ENCODE measurements around the gene MZF1. TPM values are rescaled to one million over a fixed set of nuclear protein-coding genes. Genes with fewer than 3 reads are reported as not detected.

The MZF1 gene
- total and polyA plus RNA-seq, 5 donors, result 10.1 to 15.6 (median 12.0) TPM

DNA sequence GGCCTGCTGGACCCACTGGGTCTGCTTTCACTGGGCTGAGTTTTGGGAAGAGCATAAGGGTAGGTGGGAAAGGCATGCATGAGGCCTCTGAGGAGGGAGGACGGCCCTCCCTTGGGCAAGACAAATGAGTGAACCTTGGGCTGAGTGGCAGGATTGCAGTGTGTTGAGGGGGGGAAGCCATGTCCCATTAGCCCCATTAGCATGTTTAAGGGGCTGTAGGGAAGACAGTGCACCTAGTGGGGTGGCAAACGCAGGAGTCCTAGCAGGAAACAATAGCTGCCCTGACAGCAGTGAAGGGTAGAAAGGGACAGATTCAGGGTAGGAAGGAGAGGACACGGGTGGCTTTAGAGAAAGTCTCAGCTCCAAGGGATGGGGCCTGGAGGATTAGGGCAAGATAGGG lies 50.4 kb downstream of the MZF1 start:
- 75% methylated on average over 3 of the region's 3 CpGs for WGBS
- no peak for DNase-seq

DNA sequence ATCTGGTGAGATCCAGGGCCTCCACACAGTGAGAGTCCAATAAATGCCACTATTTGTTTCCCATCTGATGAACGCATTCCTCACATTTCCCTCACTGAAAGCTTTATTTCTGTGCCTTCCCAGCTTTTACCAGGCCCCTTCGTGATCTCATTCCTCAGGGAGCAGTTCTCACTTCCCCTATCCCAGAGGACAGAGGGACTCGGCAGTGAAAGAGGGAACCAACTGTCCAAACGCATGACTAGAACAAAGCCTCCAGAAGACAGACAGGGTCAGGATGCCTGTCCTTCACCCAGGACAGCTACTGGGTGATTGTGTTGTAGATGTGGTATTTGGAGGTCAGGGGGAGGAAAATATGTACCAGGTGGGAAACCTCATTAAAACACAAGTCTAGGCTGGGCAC lies 51.5 kb downstream of the MZF1 start:
- H3K27me3 ChIP-seq (ENCODE audit: control insufficient read depth, insufficient read depth), result no peaks in the 10 kb centered on the region
- H3K9me3 ChIP-seq (ENCODE audit: control insufficient read depth, low read length), result no peaks in the 10 kb centered on the region
- intact Hi-C loops (cut with DNase I), result no loop called here
- no peak overlapping the region for H3K27ac ChIP-seq (ENCODE audit: low read length)
- peaks cover 3% of the 10 kb centered on the region for H3K4me1 ChIP-seq (ENCODE audit: control insufficient read depth, insufficient read depth, low read length)
- DNase-seq (no peak), ATAC-seq (no peak)
- no peak overlapping the region for H3K4me3 ChIP-seq (ENCODE audit: low read length)
- 61% methylated on average over 4 of the region's 4 CpGs for WGBS

More for the DNA sequence above, 50.4 kb downstream of the MZF1 start:
- Histone ChIP-seq H3K9me3 (ENCODE audit: control insufficient read depth, low read length) (no peaks in the 10 kb centered on the region), H3K27ac (ENCODE audit: low read length) (no peak overlapping the region), H3K4me3 (ENCODE audit: low read length) (no peak overlapping the region), H3K4me1 (ENCODE audit: control insufficient read depth, insufficient read depth, low read length) (peaks cover 3% of the 10 kb centered on the region), H3K27me3 (ENCODE audit: control insufficient read depth, insufficient read depth) (no peaks in the 10 kb centered on the region)
- no peak for ATAC-seq
- intact Hi-C loops (cut with DNase I), result no loop called here

DNA sequence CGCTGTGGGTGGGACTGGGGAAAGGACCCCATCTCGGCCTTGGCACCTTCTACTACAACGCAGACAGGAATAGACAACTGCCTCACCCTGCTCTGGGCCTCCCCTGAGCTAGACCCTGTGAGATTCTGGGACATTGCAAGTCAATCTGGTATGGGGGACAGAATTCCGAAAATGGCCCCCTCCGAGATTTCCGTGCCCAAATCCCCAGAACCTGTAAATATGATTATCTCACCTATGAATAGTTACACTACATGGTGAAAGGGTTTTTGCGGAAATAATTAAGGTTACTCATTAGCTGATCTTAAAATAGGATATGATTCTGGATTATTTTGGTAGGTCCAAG lies 52.9 kb downstream of the MZF1 start:
- intact Hi-C loops (cut with DNase I), result no loop called here
- DNase-seq (no peak), ATAC-seq (no peak)

DNA sequence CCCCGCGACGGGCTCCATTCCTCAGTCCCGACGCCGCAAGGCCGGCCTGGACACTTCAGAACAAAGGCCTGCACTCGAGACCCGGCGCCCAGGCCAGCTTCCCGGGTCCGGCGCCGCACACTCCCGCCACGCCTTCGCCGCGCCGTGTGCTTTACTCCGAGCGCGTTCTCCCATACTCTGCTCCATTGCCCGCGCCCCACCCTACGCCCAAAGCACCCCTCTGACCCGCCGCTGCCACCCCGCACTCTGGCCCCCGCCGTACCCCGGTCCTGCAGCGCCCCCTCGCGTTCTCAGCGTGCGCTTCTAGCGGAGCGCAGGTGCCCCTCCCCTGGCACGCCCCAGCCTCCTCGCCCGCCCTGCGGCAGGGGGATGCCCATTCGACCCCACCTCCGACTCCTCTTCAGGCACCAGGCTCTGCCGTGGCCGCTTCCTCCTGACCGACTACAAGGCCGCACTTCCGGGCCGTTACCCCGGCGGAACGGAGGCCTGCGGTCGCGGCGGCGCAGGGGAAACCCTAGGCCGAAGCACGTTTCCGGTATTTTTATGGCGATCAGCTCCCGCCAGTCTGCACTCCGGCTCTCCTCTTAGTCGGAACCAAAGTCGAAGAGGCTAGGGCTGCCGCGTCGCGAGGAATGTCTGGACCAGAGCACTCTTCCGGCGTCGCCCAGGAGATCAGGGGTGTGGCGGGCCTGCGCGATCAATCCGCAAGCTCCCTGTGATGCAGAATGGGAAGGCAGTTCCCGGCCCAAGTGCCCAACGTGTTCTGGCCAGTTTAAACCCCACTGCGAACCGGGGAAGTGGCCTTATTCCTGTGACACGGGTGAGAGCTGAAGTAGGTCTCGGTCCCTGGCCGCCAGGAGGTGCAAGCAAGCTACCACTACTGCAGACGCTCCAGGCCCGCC lies 53.5 kb downstream of the MZF1 start, which contains the start of gene ZBTB45:
ZBTB45 (minus strand) TSS at position 456 of the 902 bp plus-strand sequence. CDS start 2,137 bp downstream, outside the sequence.
- WGBS, result under 1% methylated on average over 87 of the region's 87 CpGs
- no peaks in the 10 kb centered on the region for H3K9me3 ChIP-seq (ENCODE audit: control insufficient read depth, low read length)
- H3K27me3 ChIP-seq (ENCODE audit: control insufficient read depth, insufficient read depth), result no peaks in the 10 kb centered on the region
- ATAC-seq, result peak; percentile 91 to 92
- peak within 1 kb of the TSS; percentile 80 for H3K27ac ChIP-seq (ENCODE audit: low read length)
- peak within 1 kb of the TSS; percentile 45 for H3K4me3 ChIP-seq (ENCODE audit: low read length)
- DNase-seq, result peak; percentile 93 to 96 (median 96)
- intact Hi-C loops (cut with DNase I), result no loop called here
- peaks cover 3% of the 10 kb centered on the region for H3K4me1 ChIP-seq (ENCODE audit: control insufficient read depth, insufficient read depth, low read length)

More for the DNA sequence above, 52.9 kb downstream of the MZF1 start:
- Histone ChIP-seq H3K9me3 (ENCODE audit: control insufficient read depth, low read length) (no peaks in the 10 kb centered on the region), H3K4me1 (ENCODE audit: control insufficient read depth, insufficient read depth, low read length) (peaks cover 3% of the 10 kb centered on the region), H3K27me3 (ENCODE audit: control insufficient read depth, insufficient read depth) (no peaks in the 10 kb centered on the region), H3K4me3 (ENCODE audit: low read length) (peak overlapping the region; percentile 45), H3K27ac (ENCODE audit: low read length) (peak overlapping the region; percentile 80)
- 15% methylated on average over 7 of the region's 7 CpGs for WGBS

DNA sequence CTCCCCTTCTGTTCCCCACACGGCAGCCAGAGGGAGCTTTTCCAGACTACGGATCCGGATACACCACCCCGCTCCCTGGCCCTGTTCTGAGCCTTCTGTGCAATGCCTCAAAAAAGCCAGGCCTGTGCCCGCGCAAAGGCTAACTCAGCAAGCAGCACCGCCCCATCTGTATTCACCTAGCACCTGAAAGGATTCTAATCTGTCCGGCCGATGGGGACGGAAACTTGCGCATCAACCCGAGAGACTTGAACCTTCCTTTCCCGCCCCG lies 54.1 kb downstream of the MZF1 start:
- H3K4me1 ChIP-seq (ENCODE audit: control insufficient read depth, insufficient read depth, low read length), result peaks cover 3% of the 10 kb centered on the region
- peak; percentile 68 to 88 (median 80) for DNase-seq
- H3K27ac ChIP-seq (ENCODE audit: low read length), result peak overlapping the region; percentile 80
- under 1% methylated on average over 14 of the region's 14 CpGs for WGBS
- H3K4me3 ChIP-seq (ENCODE audit: low read length), result peak overlapping the region; percentile 45
- no peaks in the 10 kb centered on the region for H3K9me3 ChIP-seq (ENCODE audit: control insufficient read depth, low read length)
- intact Hi-C loops (cut with DNase I), result no loop called here
- peak; percentile 66 to 72 for ATAC-seq
- no peaks in the 10 kb centered on the region for H3K27me3 ChIP-seq (ENCODE audit: control insufficient read depth, insufficient read depth)

DNA sequence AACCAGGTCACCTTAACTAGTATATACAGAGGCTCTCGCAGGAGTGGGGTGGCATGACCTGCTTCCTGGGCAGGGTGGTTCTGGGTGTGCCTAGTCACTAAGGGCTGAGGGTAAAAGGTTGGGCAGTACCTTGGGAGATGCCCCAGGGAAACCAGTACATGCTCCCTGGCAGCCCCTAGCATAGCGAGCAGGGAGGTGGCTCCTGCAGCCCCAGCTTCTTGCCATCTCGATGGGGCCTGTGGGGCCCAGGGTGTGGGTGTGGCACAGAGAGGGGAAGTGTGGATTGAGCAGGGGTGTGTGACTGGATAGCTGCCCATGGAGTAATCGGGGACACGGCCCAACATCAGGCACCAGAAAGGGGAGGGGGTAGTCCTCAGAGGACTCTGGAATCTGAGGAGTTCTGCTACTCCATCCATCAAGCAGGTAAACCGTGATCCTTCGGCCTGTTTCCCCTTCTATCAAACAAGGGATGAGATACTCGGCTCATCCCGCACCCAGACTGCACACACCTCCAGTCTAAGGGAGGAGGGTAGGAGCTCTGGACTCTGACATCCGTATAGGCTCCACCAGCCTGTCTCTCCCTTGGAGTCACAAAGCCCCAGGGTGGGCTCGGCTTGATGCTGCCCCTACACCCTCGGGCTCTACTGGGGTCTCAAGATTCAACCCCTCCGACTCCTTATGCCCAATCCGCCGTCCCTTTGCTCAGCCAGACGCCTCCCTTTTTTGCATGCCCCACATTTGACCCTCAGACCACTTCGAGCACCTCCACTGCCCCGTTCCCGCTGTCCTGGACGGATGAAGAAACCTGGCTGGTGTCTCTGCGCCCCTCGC lies 54.7 kb downstream of the MZF1 start:
- peak in 2 of 3 donors; percentile 63 to 71 for DNase-seq
- ATAC-seq, result no peak
- intact Hi-C loops (cut with DNase I), result no loop called here

DNA sequence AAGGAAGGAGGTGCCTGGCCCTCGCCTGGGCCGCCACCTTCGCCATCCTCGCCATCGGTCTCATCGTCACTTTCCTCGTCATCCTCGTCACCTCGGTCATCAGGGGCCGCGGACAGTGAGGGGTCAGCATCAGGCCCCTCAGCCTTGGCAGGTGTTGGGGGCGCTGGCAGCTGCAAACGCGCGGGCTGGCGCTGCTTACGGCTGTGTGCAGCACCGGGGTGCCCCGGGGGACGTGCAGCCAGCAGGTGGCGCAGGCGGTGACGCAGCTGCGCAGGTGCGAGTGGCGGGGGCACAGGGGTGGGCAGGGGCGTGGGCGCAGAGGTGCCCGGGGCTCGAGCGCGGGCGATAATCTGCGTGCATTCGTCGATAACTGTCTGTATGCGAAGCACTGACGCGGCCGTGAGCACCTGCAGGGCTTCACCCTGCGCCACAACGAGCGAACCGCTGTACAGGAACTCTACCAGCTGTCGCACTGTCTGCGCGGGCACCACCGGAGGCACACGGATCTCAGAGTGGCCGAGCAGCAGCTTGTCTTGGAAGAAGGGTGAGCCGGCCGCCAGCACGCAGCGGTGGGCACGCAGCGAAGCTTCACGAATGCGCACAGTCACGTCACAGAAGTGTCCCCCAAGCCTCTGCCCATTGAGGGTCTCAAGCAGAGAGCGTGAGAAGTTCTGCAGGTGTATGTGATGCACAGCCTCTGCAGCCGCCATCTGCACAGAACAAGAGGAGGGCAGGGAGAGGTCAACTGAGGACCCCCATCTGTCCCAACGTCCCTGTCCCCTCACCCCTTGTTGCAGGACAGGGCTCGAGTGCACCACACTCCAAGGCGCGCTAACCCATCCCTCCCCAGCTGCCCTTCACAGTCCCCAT lies 55.9 kb downstream of the MZF1 start:
- DNase-seq, result peak in 2 of 3 donors; percentile 59 to 70
- Histone ChIP-seq H3K4me1 (ENCODE audit: control insufficient read depth, insufficient read depth, low read length) (peaks cover 3% of the 10 kb centered on the region), H3K4me3 (ENCODE audit: low read length) (no peak overlapping the region), H3K27me3 (ENCODE audit: control insufficient read depth, insufficient read depth) (no peaks in the 10 kb centered on the region), H3K9me3 (ENCODE audit: control insufficient read depth, low read length) (no peaks in the 10 kb centered on the region), H3K27ac (ENCODE audit: low read length) (no peak overlapping the region)
- intact Hi-C loops (cut with DNase I), result no loop called here
- WGBS, result 88% methylated on average over 65 of the region's 65 CpGs
- ATAC-seq, result no peak

More for the DNA sequence above, 54.7 kb downstream of the MZF1 start:
- H3K4me1 ChIP-seq (ENCODE audit: control insufficient read depth, insufficient read depth, low read length), result peaks cover 3% of the 10 kb centered on the region
- H3K27me3 ChIP-seq (ENCODE audit: control insufficient read depth, insufficient read depth), result no peaks in the 10 kb centered on the region
- H3K9me3 ChIP-seq (ENCODE audit: control insufficient read depth, low read length), result no peaks in the 10 kb centered on the region
- peak overlapping the region; percentile 80 for H3K27ac ChIP-seq (ENCODE audit: low read length)
- H3K4me3 ChIP-seq (ENCODE audit: low read length), result peak overlapping the region; percentile 45
- WGBS, result 11% methylated on average over 22 of the region's 22 CpGs

DNA sequence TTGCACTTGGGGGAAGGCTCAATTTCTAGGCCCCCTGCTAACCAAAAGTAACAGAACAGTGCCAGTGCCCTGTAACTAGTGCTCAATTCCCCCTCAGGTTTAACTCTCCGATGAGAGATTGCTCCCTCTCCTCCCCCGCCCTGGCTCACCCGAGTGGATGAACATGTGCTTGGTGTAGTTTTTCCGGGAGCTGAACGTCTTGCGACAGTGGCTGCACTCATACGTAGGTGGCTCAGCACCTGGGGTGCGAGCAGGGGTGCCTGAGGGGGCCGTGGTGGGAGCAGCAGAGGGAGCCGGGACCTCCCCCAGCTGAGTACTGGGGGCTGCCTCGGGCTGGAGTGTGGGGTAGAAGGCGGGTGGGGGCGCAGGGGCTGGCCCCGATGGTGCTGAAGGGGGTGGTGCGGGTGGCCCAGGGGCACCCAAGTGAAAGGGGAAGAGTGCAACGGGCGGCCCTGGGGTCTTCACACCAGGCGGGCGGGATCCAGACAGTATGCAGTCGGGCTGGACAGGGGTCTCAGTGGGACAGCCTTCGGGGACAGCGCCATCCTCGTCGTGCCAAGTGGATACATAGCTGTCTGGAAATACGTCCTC lies 56.8 kb downstream of the MZF1 start:
- WGBS, result 89% methylated on average over 25 of the region's 25 CpGs
- ATAC-seq (no peak), DNase-seq (no peak)
- no peak overlapping the region for H3K4me3 ChIP-seq (ENCODE audit: low read length)
- H3K27me3 ChIP-seq (ENCODE audit: control insufficient read depth, insufficient read depth), result no peaks in the 10 kb centered on the region
- intact Hi-C loops (cut with DNase I), result no loop called here
- H3K9me3 ChIP-seq (ENCODE audit: control insufficient read depth, low read length), result no peaks in the 10 kb centered on the region
- no peak overlapping the region for H3K27ac ChIP-seq (ENCODE audit: low read length)
- H3K4me1 ChIP-seq (ENCODE audit: control insufficient read depth, insufficient read depth, low read length), result peaks cover 3% of the 10 kb centered on the region

DNA sequence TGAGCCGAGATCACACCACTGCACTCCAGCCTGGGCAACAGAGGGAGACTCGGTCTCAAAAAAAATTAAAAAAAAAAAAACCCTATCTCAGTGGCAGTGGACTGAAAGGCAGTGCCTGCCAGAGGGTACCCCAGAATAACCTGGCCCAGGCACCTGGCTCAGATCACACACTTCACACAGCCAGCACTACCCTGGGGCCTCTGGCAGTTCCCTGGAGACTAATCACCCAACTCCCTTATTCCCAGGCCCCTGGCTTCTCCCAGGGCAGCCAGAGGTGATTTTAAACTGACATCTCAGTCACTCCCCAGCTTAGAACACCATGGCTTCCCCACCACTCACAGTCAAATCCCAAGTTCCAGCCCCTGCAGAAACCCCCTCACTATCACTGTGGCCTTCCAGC lies 57.9 kb downstream of the MZF1 start:
- H3K4me1 ChIP-seq (ENCODE audit: control insufficient read depth, insufficient read depth, low read length), result peaks cover 3% of the 10 kb centered on the region
- no peak overlapping the region for H3K4me3 ChIP-seq (ENCODE audit: low read length)
- ATAC-seq (no peak), DNase-seq (no peak)
- H3K27ac ChIP-seq (ENCODE audit: low read length), result no peak overlapping the region
- no peaks in the 10 kb centered on the region for H3K9me3 ChIP-seq (ENCODE audit: control insufficient read depth, low read length)
- intact Hi-C loops (cut with DNase I), result no loop called here
- 92% methylated on average over 2 of the region's 2 CpGs for WGBS
- no peaks in the 10 kb centered on the region for H3K27me3 ChIP-seq (ENCODE audit: control insufficient read depth, insufficient read depth)

DNA sequence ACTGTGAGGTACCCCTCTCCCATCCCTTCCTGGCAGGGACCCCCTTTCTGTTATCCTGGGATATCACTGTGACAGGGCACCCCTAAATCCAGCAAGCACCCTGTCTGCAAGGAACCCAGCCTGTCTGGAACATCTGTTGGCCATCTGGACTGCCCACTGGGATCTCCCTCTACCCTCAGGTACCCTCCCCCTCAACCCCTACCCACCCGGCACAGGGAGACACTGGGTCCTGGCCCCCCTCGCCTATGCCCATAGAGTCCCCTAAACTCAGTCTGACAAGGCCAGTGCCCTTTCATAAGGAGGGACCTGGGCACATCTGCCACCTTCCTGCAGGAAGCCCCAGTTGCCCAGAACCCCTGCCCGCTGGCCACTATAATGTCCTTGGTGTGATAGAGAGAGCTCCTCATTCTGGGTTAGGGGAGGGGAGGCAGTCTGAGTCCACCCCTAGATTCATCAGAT lies 58.5 kb downstream of the MZF1 start:
- DNase-seq (no peak), ATAC-seq (no peak)
- Histone ChIP-seq H3K9me3 (ENCODE audit: control insufficient read depth, low read length) (no peaks in the 10 kb centered on the region), H3K4me1 (ENCODE audit: control insufficient read depth, insufficient read depth, low read length) (peaks cover 3% of the 10 kb centered on the region), H3K4me3 (ENCODE audit: low read length) (no peak overlapping the region), H3K27me3 (ENCODE audit: control insufficient read depth, insufficient read depth) (no peaks in the 10 kb centered on the region), H3K27ac (ENCODE audit: low read length) (no peak overlapping the region)
- 73% methylated on average over 3 of the region's 3 CpGs for WGBS
- intact Hi-C loops (cut with DNase I), result no loop called here
